CD4-positive, alpha-beta memory T cell (primary cell): Measurements from ENCODE around the gene ZBP1. TPM values are rescaled to one million over a fixed set of nuclear protein-coding genes. Genes with fewer than 3 reads are reported as not detected.

Experiments used
- CTCF ChIA-PET: fragments of 350-600 bp; sonication (Branson Sonifier 250); formaldehyde crosslinking; loops from one replicate; lab custom pipeline; 2021; ENCODE audit warnings: inconsistent platforms; ENCODE audit not compliant: partially characterized antibody; lab: Charles Lee
- POLR2A ChIA-PET: fragments of 350-600 bp; sonication (Branson Sonifier 250); formaldehyde crosslinking; loops from one replicate; lab custom pipeline; 2021; ENCODE audit not compliant: partially characterized antibody; lab: Charles Lee
- DNase-seq, 5 donors: peaks; one replicate each; pipeline versions ENCODE4 v3.0.0 to v3.0.0-alpha.2; 2020 to 2022; ENCODE audit warnings: mixed read lengths in 1 of 5
- H3K27ac ChIP-seq: one replicate; pipeline ENCODE4 v1.7.0; 2013; ENCODE audit warnings: low read depth, low read length
- H3K27me3 ChIP-seq: 2 replicates; pipeline ENCODE4 v1.7.0; 2013; ENCODE audit warnings: mild to moderate bottlenecking, low read length, moderate library complexity; ENCODE audit not compliant: insufficient read depth
- H3K36me3 ChIP-seq: 2 replicates; pipeline ENCODE4 v1.7.0; 2013; ENCODE audit warnings: mild to moderate bottlenecking, low read length, moderate library complexity; ENCODE audit not compliant: insufficient read depth
- H3K4me1 ChIP-seq: 2 replicates; pipeline ENCODE4 v1.7.0; 2013; ENCODE audit warnings: mild to moderate bottlenecking, low read length, moderate library complexity; ENCODE audit not compliant: insufficient read depth
- H3K4me3 ChIP-seq, 2 donors: one replicate each; pipeline ENCODE4 v1.7.0; 2013; ENCODE audit warnings: low read length in 2 of 2, mild to moderate bottlenecking in 1 of 2
- H3K9me3 ChIP-seq, 2 donors: one replicate each; pipeline ENCODE4 v1.7.0; 2013; ENCODE audit warnings: low read length in 2 of 2, control low read depth in 1 of 2; ENCODE audit not compliant: control insufficient read depth in 1 of 2
- H3K27ac Mint-ChIP-seq, 7 donors: one replicate each; pipeline ENCODE4 v1.8.0; 2020 to 2021; ENCODE audit warnings: mixed read lengths in 7 of 7, mild to moderate bottlenecking in 6 of 7, inconsistent platforms in 3 of 7, moderate library complexity in 3 of 7
- H3K27me3 Mint-ChIP-seq, 2 donors: one replicate each; pipeline ENCODE4 v1.8.0; 2020 to 2021; ENCODE audit warnings: mixed read lengths in 2 of 2
- H3K36me3 Mint-ChIP-seq, 2 donors: one replicate each; pipeline ENCODE4 v1.8.0; 2020 to 2021; ENCODE audit warnings: mixed read lengths in 2 of 2, inconsistent platforms in 1 of 2, mild to moderate bottlenecking in 1 of 2
- H3K4me1 Mint-ChIP-seq, 4 donors: one replicate each; pipeline ENCODE4 v1.8.0; 2020 to 2021; ENCODE audit warnings: mixed read lengths in 4 of 4, mild to moderate bottlenecking in 1 of 4
- H3K4me3 Mint-ChIP-seq, 8 donors: one replicate each; pipeline ENCODE4 v1.8.0; 2020 to 2021; ENCODE audit warnings: mixed read lengths in 8 of 8, mild to moderate bottlenecking in 7 of 8, moderate library complexity in 6 of 8, inconsistent platforms in 3 of 8
- H3K9me3 Mint-ChIP-seq, 8 donors: one replicate each; pipeline ENCODE4 v1.8.0; 2020 to 2021; ENCODE audit warnings: mixed read lengths in 8 of 8, mild to moderate bottlenecking in 5 of 8, inconsistent platforms in 3 of 8, moderate library complexity in 1 of 8
- intact Hi-C: fragments of 100-400 bp; cut with micrococcal nuclease; formaldehyde crosslinking; loops from one replicate; pipeline ENCODE4 v1.15.1; 2023
- polyA plus RNA-seq, 2 donors: library from polyadenylated mRNA; unstranded; fragments of 300-500 nt; fragmentation: Illumina TruSeq; gene quantifications; one replicate each; pipeline ENCODE4 v1.2.3, GENCODE V29; 2021
- total RNA-seq, 2 experiments: library from RNA; stranded (reverse); gene quantifications; one replicate each; pipeline ENCODE4 v1.2.3, GENCODE V29; 2021

ZBP1 gene
- total and polyA plus RNA-seq, 4 experiments from 2014 or later = 11.7 to 25.2 (median 19.8) TPM

DNA sequence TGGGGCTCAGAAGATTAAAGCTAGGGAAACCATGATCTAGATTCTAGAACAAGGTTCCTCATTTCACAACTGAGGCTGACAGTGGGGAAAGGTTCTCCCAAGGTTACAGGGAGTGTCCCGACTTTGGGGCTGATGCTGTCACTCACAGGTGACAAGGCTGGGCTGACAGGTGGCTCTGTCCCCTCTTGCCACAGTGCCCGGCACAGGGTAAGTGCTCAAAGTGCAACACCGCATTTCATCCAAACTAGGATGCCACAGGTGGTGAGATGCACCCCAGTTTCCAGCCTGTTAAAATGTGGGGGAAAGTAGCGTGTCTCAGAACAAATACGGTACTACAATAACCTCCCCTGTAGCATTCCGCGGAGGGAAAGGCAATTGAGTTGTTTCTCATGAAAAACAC, 7.8 kb downstream of the ZBP1 start:
- Histone ChIP-seq H3K27me3 (no peaks in the 10 kb centered on the region), H3K36me3 (peaks cover 64% of the 10 kb centered on the region), H3K4me1 (peaks cover 30% of the 10 kb centered on the region), H3K9me3 (no peaks in the 10 kb centered on the region), H3K27ac (no peak overlapping the region), H3K4me3 (no peak overlapping the region)
- H3K4me1 Mint-ChIP-seq = peaks cover 11 to 27% (median 18%) of the 10 kb centered on the region in 4 donors
- H3K27ac Mint-ChIP-seq = peak overlapping the region in 1 of 7 donors; percentile 31
- ChIA-PET CTCF (interaction anchor here (2.2 kb wide), 1 partner anchor 10 kb away, joined by 7 read pairs; no protein-coding TSS in a partner anchor), POLR2A (no interaction called here)
- no peak overlapping the region for H3K4me3 Mint-ChIP-seq
- no peaks in the 10 kb centered on the region for H3K27me3 Mint-ChIP-seq
- no peak for DNase-seq
- peaks cover 0 to 3% (median 0%) of the 10 kb centered on the region in 8 donors for H3K9me3 Mint-ChIP-seq
- intact Hi-C loops = no loop called here
- H3K36me3 Mint-ChIP-seq = peaks cover 50 to 65% of the 10 kb centered on the region in 2 donors

DNA sequence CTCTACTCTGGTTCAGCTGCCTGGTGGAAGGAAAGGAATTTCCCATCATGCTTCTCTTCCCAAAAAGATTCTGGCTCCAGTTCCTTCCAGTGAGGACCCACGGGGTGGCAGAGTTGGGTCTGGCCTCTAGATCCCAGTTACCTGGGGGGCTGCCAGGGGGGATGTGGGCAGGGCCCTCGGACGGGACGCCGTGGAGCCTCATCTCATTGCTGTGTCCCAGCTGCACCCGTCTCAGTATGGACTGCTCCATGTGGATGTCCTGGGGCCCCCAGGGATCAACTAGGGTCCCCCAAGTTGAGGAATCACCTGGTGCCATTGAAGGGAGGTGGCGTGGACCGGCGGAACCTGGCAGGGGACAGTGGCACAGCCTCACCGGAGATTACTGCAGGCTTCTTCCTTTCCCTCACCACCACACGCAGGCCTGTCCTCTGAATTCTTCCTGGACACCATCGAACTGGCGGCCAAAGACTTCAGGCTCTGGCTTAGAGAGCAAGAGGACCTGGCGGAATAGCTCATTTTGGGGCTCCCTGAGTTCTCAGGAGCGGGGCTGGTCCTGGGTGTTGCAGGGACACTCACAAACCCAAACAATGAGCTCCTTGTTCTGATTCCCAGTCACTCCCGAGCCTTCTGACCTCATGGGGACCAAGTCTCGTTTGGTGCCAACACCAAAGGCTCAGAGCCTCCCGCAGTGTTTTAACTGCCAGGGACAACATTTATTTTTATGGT, 8.5 kb downstream of the ZBP1 start:
- intact Hi-C loops = no loop called here
- no peak overlapping the region for H3K27ac Mint-ChIP-seq
- H3K36me3 Mint-ChIP-seq = peaks cover 52 to 65% of the 10 kb centered on the region in 2 donors
- no peaks in the 10 kb centered on the region for H3K27me3 Mint-ChIP-seq
- H3K9me3 ChIP-seq = no peaks in the 10 kb centered on the region
- CTCF ChIA-PET = interaction anchor here (0.9 to 2.2 kb wide), 2 partner anchors 10 to 99 kb away, joined by 3 to 7 read pairs; no protein-coding TSS in a partner anchor
- no peak for DNase-seq
- peaks cover 23% of the 10 kb centered on the region for H3K4me1 ChIP-seq
- H3K27ac ChIP-seq = no peak overlapping the region
- H3K4me3 Mint-ChIP-seq = no peak overlapping the region
- H3K4me1 Mint-ChIP-seq = peaks cover 5 to 27% (median 12%) of the 10 kb centered on the region in 4 donors
- POLR2A ChIA-PET = no interaction called here
- H3K4me3 ChIP-seq = no peak overlapping the region
- no peaks in the 10 kb centered on the region for H3K27me3 ChIP-seq
- H3K36me3 ChIP-seq = peaks cover 64% of the 10 kb centered on the region
- no peaks in the 10 kb centered on the region for H3K9me3 Mint-ChIP-seq

DNA sequence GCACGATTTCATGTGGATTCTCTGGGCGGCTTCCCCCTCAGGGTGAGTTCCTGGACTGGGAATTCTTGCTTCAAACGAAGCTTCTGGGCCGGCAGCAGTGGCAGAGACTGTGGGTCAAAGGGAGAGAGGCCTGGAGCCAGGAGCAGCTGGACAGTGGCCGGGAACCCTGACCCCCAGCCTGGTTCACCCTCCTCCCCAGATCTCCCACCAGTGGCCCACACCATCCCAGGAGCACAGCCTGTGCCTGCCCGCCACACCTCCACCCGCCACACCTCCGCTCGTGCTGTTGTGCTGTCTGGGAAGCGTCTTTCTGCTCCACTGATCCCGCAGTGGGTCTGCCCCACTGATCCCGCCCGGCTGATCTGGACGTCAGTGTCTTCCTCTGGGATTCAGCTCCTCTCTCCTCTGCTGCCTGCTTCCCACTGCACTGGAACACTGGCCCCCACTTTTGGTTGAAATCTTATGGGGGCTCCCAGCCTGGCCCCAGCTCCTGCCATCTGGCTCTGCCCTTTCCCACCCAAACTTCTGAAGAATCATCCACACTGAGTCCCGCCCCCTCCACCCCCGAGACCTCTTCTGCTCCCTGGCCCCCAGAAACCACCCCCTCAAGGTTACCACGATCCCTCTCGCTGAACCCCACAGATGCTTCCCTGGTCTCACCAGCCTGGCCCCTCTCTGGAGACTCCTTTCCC, 9.8 kb downstream of the ZBP1 start:
- no peaks in the 10 kb centered on the region for H3K9me3 Mint-ChIP-seq
- no peak overlapping the region for H3K4me3 Mint-ChIP-seq
- no peak overlapping the region for H3K27ac ChIP-seq
- intact Hi-C loops = no loop called here
- DNase-seq = no peak
- peak overlapping the region in 1 of 7 donors; percentile 62 for H3K27ac Mint-ChIP-seq
- H3K27me3 Mint-ChIP-seq = no peaks in the 10 kb centered on the region
- no peaks in the 10 kb centered on the region for H3K27me3 ChIP-seq
- ChIA-PET CTCF (interaction anchor here (0.9 to 1.4 kb wide), 5 partner anchors 13 to 100 kb away, joined by 3 to 4 read pairs (median 3); no protein-coding TSS in a partner anchor), POLR2A (interaction anchor here (0.6 kb wide), 1 partner anchor 9 kb away, joined by 3 read pairs; no protein-coding TSS in a partner anchor)
- H3K36me3 ChIP-seq = peaks cover 56% of the 10 kb centered on the region
- H3K36me3 Mint-ChIP-seq = peaks cover 53 to 67% of the 10 kb centered on the region in 2 donors
- H3K4me1 Mint-ChIP-seq = peaks cover 10 to 29% (median 11%) of the 10 kb centered on the region in 4 donors
- H3K4me3 ChIP-seq = no peak overlapping the region
- H3K9me3 ChIP-seq = no peaks in the 10 kb centered on the region
- H3K4me1 ChIP-seq = peaks cover 13% of the 10 kb centered on the region

DNA sequence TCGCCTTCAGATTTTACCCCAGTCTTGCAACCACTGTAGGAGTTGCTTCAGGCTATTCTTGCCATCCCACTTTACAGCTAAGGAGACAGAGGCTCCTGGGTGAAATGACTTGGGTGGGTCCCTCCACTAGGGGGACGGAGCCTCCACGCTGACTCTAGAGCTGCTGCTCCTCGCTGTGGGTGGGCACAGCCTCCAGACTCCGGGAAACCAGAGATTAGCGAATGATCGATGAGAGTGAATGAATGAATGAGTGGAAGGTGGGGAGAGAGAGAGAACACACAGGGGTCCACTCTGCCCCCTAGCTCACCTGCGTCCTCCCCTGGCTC, 10.4 kb downstream of the ZBP1 start:
- H3K36me3 ChIP-seq = peaks cover 50% of the 10 kb centered on the region

DNA sequence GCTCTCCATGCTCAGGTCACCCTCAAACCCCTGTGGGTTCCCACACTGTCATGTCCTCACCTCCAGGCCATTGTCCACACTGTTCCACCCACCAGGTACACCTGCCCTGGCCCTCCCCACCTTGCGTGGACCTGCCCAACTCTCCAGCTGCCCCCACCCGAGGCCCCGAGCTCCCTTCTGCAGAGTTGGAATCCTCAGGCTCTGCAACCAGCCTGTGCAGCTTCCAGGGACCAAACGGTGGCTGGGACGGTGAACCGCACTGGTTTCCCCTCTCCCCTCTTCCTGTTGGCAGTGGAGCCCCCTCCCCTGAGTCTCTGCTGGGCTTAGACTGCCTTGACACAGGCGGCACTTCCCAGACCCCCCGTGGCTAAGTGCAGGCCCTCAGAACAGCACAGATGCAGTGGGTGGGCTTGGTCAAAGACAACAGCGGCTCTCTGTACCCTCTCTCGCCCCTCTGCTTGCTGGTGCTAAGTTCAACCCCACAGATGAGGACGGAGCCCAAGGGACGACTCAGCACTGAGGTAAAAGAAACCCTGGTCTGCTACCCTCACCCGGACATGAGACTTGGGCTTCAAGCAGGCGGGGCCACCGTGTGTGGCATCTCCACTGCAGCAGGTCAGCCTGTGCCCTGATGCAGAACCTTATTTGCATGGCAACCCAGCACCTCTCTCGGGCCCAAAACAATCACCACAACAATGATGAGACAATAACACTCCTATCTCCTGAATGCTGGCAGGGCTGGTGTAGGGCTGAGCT, 11.0 kb downstream of the ZBP1 start:
- Mint-ChIP-seq H3K36me3 (peaks cover 51 to 65% of the 10 kb centered on the region in 2 donors), H3K4me1 (peaks cover 15 to 35% (median 18%) of the 10 kb centered on the region in 4 donors), H3K4me3 (no peak overlapping the region), H3K27ac (peak overlapping the region in 1 of 7 donors; percentile 41), H3K9me3 (no peaks in the 10 kb centered on the region), H3K27me3 (no peaks in the 10 kb centered on the region)
- ChIA-PET POLR2A (no interaction called here), CTCF (interaction anchor here (0.9 to 1.4 kb wide), 2 partner anchors 12 to 14 kb away, joined by 3 to 4 read pairs; no protein-coding TSS in a partner anchor)
- H3K4me3 ChIP-seq = no peak overlapping the region
- no peak overlapping the region for H3K27ac ChIP-seq
- DNase-seq = no peak
- peaks cover 45% of the 10 kb centered on the region for H3K36me3 ChIP-seq
- no peaks in the 10 kb centered on the region for H3K27me3 ChIP-seq
- intact Hi-C loops = no loop called here
- no peaks in the 10 kb centered on the region for H3K9me3 ChIP-seq
- peaks cover 10% of the 10 kb centered on the region for H3K4me1 ChIP-seq

More for the DNA sequence above, 10.4 kb downstream of the ZBP1 start:
- ChIA-PET POLR2A (no interaction called here), CTCF (interaction anchor here (0.9 to 1.4 kb wide), 2 partner anchors 13 kb away, joined by 3 to 4 read pairs; no protein-coding TSS in a partner anchor)
- Histone ChIP-seq H3K9me3 (no peaks in the 10 kb centered on the region), H3K4me3 (no peak overlapping the region), H3K27ac (no peak overlapping the region), H3K27me3 (no peaks in the 10 kb centered on the region), H3K4me1 (peaks cover 10% of the 10 kb centered on the region)
- Mint-ChIP-seq H3K4me1 (peaks cover 13 to 30% (median 15%) of the 10 kb centered on the region in 4 donors), H3K4me3 (no peak overlapping the region), H3K27ac (peak overlapping the region in 2 of 7 donors; percentile 17 to 74), H3K36me3 (peaks cover 54 to 67% of the 10 kb centered on the region in 2 donors), H3K9me3 (no peaks in the 10 kb centered on the region), H3K27me3 (no peaks in the 10 kb centered on the region)
- intact Hi-C loops = no loop called here
- no peak for DNase-seq

DNA sequence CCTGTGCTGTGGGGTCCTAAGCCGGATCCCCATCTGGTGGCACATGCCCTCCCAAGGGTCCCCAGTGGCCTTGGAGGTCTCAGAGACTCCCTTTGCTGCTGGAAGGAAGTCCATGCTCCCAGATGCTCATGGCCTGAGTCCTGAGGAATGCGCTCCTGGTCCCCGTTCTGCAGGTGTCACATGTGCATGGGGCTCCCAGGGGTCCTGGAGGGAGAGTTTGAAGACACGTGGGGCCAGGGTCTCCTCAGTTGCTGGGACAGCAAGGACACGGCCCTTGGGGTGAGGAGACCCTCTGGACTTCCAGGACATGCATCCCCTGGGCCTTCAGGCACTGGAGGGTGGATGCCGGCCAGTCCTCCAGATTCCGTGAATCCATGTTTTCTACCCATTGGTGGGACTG, 11.7 kb downstream of the ZBP1 start:
- DNase-seq = no peak
- Histone ChIP-seq H3K4me1 (peaks cover 13% of the 10 kb centered on the region), H3K4me3 (no peak overlapping the region), H3K27ac (no peak overlapping the region), H3K36me3 (peaks cover 39% of the 10 kb centered on the region), H3K9me3 (no peaks in the 10 kb centered on the region), H3K27me3 (no peaks in the 10 kb centered on the region)
- Mint-ChIP-seq H3K9me3 (no peaks in the 10 kb centered on the region), H3K36me3 (peaks cover 48 to 62% of the 10 kb centered on the region in 2 donors), H3K27me3 (no peaks in the 10 kb centered on the region), H3K4me1 (peaks cover 15 to 38% (median 20%) of the 10 kb centered on the region in 4 donors), H3K4me3 (no peak overlapping the region), H3K27ac (no peak overlapping the region)
- POLR2A ChIA-PET = no interaction called here
- CTCF ChIA-PET = interaction anchor here (1.1 kb wide), 1 partner anchor 14 kb away, joined by 4 read pairs; no protein-coding TSS in a partner anchor
- intact Hi-C loops = no loop called here
